Mammary epithelial cell (primary cell): ENCODE measurements around the gene LIMS2.

Source experiments
- EZH2 ChIP-seq: IDR thresholded peaks from 2 replicates; pipeline ENCODE4 v1.6.1; 2012; ENCODE audit warnings: low read length, inconsistent platforms, borderline replicate concordance
- TF ChIP-seq, protein P1 (sequence below), 2 donors: IDR thresholded peaks in 1 of 2; conservative IDR thresholded peaks in 1 of 2; 2 replicates each; pipeline ENCODE4 v1.5.1; 2011 to 2012; ENCODE audit warnings: inconsistent platforms in 2 of 2, low read length in 2 of 2, mild to moderate bottlenecking in 2 of 2, control low read depth in 1 of 2, low read depth in 1 of 2; ENCODE audit not compliant: insufficient read depth in 1 of 2; ENCODE audit errors: extremely low read depth in 1 of 2

GRCh38 chr2:127703282-127703681, 28.0 kb upstream of the LIMS2 start:
- TF ChIP-seq, protein P1, sequence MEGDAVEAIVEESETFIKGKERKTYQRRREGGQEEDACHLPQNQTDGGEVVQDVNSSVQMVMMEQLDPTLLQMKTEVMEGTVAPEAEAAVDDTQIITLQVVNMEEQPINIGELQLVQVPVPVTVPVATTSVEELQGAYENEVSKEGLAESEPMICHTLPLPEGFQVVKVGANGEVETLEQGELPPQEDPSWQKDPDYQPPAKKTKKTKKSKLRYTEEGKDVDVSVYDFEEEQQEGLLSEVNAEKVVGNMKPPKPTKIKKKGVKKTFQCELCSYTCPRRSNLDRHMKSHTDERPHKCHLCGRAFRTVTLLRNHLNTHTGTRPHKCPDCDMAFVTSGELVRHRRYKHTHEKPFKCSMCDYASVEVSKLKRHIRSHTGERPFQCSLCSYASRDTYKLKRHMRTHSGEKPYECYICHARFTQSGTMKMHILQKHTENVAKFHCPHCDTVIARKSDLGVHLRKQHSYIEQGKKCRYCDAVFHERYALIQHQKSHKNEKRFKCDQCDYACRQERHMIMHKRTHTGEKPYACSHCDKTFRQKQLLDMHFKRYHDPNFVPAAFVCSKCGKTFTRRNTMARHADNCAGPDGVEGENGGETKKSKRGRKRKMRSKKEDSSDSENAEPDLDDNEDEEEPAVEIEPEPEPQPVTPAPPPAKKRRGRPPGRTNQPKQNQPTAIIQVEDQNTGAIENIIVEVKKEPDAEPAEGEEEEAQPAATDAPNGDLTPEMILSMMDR (conservative IDR thresholded peaks at IDR 0.05 in 1 of 2, IDR thresholded peaks at IDR 0.05 in 1 of 2; ENCODE audit: extremely low read depth in 1 of 2, insufficient read depth in 1 of 2, low read depth in 1 of 2, low read length in 2 of 2): no peak
- TF ChIP-seq EZH2: no peak
